Measurements from ENCODE around the gene SCARB1.

The SCARB1 gene

GRCh38 chr12:124861492-124861891, 2.2 kb downstream of the SCARB1 start:
- Histone ChIP-seq H3K4me1 (ENCODE audit: control insufficient read depth, low read length) (peaks cover 79% of the 10 kb centered on the region), H4K20me1 (ENCODE audit: control insufficient read depth, insufficient read depth, low read depth, low read length) (peaks cover 12% of the 10 kb centered on the region), H3K9me2 (replicated peaks; ENCODE audit: control insufficient read depth, low read length) (no peaks in the 10 kb centered on the region), H3K4me3 (ENCODE audit: low read length) (peak overlapping the region; percentile 83), H3F3A (ENCODE audit: control insufficient read depth, insufficient read depth) (peaks cover 9% of the 10 kb centered on the region), H3K27me3 (ENCODE audit: control insufficient read depth, low read length) (no peaks in the 10 kb centered on the region), H3K79me2 (ENCODE audit: control insufficient read depth, low read length) (peaks cover 70% of the 10 kb centered on the region), H3K36me3 (ENCODE audit: control insufficient read depth, low read length) (peaks cover 66% of the 10 kb centered on the region), H3K27ac (ENCODE audit: low read depth, low read length) (peak overlapping the region; percentile 69; the same call in 1 of the 2 replicates), H3K4me2 (ENCODE audit: low read length) (peak overlapping the region; percentile 93), H3K9me3 (ENCODE audit: control insufficient read depth, insufficient read depth, low read length) (no peaks in the 10 kb centered on the region)
- TF ChIP-seq EZH2phosphoT487 (IDR thresholded peaks at IDR 0.05; ENCODE audit: borderline replicate concordance, low read length) (no peak), CTCF (IDR thresholded peaks at IDR 0.05; ENCODE audit: low read depth, low read length, poor library complexity, severe bottlenecking) (no peak)

DNA sequence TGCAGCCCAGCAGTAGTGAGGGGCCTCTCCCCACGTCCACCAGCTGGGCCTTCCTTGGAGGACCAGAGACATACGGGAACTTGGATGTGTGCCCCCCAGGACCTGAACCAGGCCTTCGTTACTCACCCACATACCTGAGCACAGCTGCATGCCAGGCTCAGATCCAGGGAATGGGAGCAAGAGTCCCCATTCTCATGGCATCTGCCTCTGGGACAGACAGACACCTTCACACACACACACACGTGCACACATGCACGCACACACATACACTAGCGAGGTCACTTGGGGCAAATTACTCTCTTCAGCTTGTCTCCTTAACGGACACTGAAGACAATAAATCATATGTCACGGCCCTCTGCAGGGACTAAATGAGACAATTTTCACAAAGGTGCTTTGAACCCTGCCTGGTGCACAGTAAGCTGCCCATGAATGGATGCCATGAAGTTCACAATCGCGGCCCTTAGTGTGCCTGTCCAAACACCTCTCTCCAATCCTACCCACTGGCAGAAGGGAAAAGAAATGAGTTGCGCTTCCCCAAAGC, 5.7 kb downstream of the SCARB1 start:
- Histone ChIP-seq H3K4me2 (ENCODE audit: low read length) (peak overlapping the region; percentile 51; the same call in 1 of the 2 replicates), H3K79me2 (ENCODE audit: control insufficient read depth, low read length) (peaks cover 97% of the 10 kb centered on the region), H3K4me3 (ENCODE audit: low read length) (no peak overlapping the region), H4K20me1 (ENCODE audit: control insufficient read depth, insufficient read depth, low read depth, low read length) (peaks cover 33% of the 10 kb centered on the region), H3K4me1 (ENCODE audit: control insufficient read depth, low read length) (peaks cover 63% of the 10 kb centered on the region), H3K27me3 (ENCODE audit: control insufficient read depth, low read length) (no peaks in the 10 kb centered on the region), H3K36me3 (ENCODE audit: control insufficient read depth, low read length) (peaks cover 85% of the 10 kb centered on the region), H3K27ac (ENCODE audit: low read depth, low read length) (no peak overlapping the region), H3K9me2 (replicated peaks; ENCODE audit: control insufficient read depth, low read length) (no peaks in the 10 kb centered on the region), H3K9me3 (ENCODE audit: control insufficient read depth, insufficient read depth, low read length) (no peaks in the 10 kb centered on the region), H3F3A (ENCODE audit: control insufficient read depth, insufficient read depth) (peaks cover 5% of the 10 kb centered on the region; the same call in 1 of the 2 replicates)
- TF ChIP-seq CTCF (IDR thresholded peaks at IDR 0.05; ENCODE audit: low read depth, low read length, poor library complexity, severe bottlenecking) (no peak), EZH2phosphoT487 (IDR thresholded peaks at IDR 0.05; ENCODE audit: borderline replicate concordance, low read length) (no peak)

DNA sequence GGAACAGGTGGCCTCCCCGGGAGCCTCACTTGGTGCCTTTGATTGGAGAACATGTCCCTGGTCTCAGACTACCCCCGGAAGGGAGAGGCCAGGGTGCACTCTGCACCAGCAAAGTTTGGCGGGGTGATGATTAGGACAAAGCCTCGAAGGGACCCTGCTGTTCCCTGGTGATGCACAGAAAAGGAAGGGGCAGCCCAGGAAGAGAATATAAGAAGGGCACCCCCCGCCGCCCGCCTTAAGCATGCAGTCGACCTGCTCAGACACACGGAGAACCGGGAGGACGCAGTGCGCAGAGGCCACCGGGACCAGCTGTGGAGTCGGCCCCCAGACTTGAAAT, 6.9 kb downstream of the SCARB1 start:
- H3K4me2 ChIP-seq (ENCODE audit: low read length): peak overlapping the region; percentile 51
- H3K27ac ChIP-seq (ENCODE audit: low read depth, low read length): no peak overlapping the region
- peaks cover 5% of the 10 kb centered on the region; the same call in 1 of the 2 replicates for H3F3A ChIP-seq (ENCODE audit: control insufficient read depth, insufficient read depth)
- no peaks in the 10 kb centered on the region for H3K9me3 ChIP-seq (ENCODE audit: control insufficient read depth, insufficient read depth, low read length)
- H4K20me1 ChIP-seq (ENCODE audit: control insufficient read depth, insufficient read depth, low read depth, low read length): peaks cover 27% of the 10 kb centered on the region
- H3K79me2 ChIP-seq (ENCODE audit: control insufficient read depth, low read length): peaks cover 97% of the 10 kb centered on the region
- peak overlapping the region; percentile 28; the same call in 1 of the 2 replicates for H3K4me3 ChIP-seq (ENCODE audit: low read length)
- peaks cover 54% of the 10 kb centered on the region for H3K4me1 ChIP-seq (ENCODE audit: control insufficient read depth, low read length)
- peaks cover 83% of the 10 kb centered on the region for H3K36me3 ChIP-seq (ENCODE audit: control insufficient read depth, low read length)
- TF ChIP-seq EZH2phosphoT487 (IDR thresholded peaks at IDR 0.05; ENCODE audit: borderline replicate concordance, low read length) (no peak), CTCF (IDR thresholded peaks at IDR 0.05; ENCODE audit: low read depth, low read length, poor library complexity, severe bottlenecking) (peak; percentile 9)
- no peaks in the 10 kb centered on the region for H3K27me3 ChIP-seq (ENCODE audit: control insufficient read depth, low read length)
- no peaks in the 10 kb centered on the region for H3K9me2 ChIP-seq (replicated peaks; ENCODE audit: control insufficient read depth, low read length)
